ENCODE data around the gene FGF7. TPM values are rescaled to one million over a fixed set of nuclear protein-coding genes. Genes with fewer than 3 reads are reported as not detected.

The FGF7 gene, protein sequence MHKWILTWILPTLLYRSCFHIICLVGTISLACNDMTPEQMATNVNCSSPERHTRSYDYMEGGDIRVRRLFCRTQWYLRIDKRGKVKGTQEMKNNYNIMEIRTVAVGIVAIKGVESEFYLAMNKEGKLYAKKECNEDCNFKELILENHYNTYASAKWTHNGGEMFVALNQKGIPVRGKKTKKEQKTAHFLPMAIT
- 10 to 100 TPM in 2 of 9 donors, 1 to 10 TPM in 6, under 1 TPM in 1; 0.48 to 14.2 (median 4.3) TPM for total RNA-seq
- 1 to 10 TPM; 4.2 to 7.8 (median 6.2) TPM for polyA plus RNA-seq
- long read RNA-seq, donor 1, partial matches to known transcripts = 0 of 1 reads
- long read RNA-seq, donor 1, other reads (novel, unspliced or antisense) = 0 of 1 reads
- long read RNA-seq, donor 2 = 0 reads
- long read RNA-seq, donor 3 = 0 reads
- long read RNA-seq, donor 4, partial matches to known transcripts = 1 of 1 reads
- long read RNA-seq, donor 4, other reads (novel, unspliced or antisense) = 0 of 1 reads
- long read RNA-seq, donor 5, full-length matches to known transcripts = 3 of 6 reads
- long read RNA-seq, donor 5, partial matches to known transcripts = 2 of 6 reads
- long read RNA-seq, donor 5, other reads (novel, unspliced or antisense) = 1 of 6 reads
- long read RNA-seq, donor 6, full-length matches to known transcripts = 11 of 16 reads
- long read RNA-seq, donor 6, partial matches to known transcripts = 0 of 16 reads
- long read RNA-seq, donor 6, other reads (novel, unspliced or antisense) = 5 of 16 reads
- long read RNA-seq, donor 7 = 0 reads
- long read RNA-seq, donor 8, full-length matches to known transcripts = 2 of 2 reads
- long read RNA-seq, donor 8, partial matches to known transcripts = 0 of 2 reads
- long read RNA-seq, donor 8, other reads (novel, unspliced or antisense) = 0 of 2 reads
- long read RNA-seq, donor 9, partial matches to known transcripts = 0 of 1 reads
- long read RNA-seq, donor 9, other reads (novel, unspliced or antisense) = 0 of 1 reads
- long read RNA-seq, donor 10 = 0 reads

DNA sequence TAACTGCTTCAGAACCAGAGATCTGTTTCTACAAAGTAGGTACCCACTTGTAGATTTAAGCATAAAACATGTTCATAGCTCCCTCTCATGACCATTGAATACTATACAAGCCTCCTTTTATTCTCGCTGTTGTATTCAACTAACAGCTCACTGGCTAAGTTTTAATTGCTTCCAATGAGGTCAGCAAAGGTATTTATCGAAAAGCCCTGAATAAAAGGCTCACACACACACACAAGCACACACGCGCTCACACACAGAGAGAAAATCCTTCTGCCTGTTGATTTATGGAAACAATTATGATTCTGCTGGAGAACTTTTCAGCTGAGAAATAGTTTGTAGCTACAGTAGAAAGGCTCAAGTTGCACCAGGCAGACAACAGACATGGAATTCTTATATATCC lies at the start of gene FGF7:
TSS of gene FGF7 (plus strand) at position 222 of the 400 bp plus-strand sequence. CDS start 1,056 bp downstream, outside the sequence.
- DNase-seq = no peak
- intact Hi-C loops (cut with DNase I) = loop anchor here (2.0 to 10.0 kb wide), 3 partner anchors 188 to 558 kb away; no protein-coding TSS in a partner anchor

GRCh38 chr15:49379996-49380395 lies 43.0 kb upstream of the FGF7 start:
- H3K27ac ChIP-seq = no peak overlapping the region
- DNase-seq = no peak
- no peaks in the 10 kb centered on the region for H3K4me1 ChIP-seq (replicated peaks in 1 of 2)
- WGBS, 4 donors = 73 to 92% (median 85%) methylated on average over 2 to 4 of the region's 4 CpGs
- intact Hi-C loops (cut with DNase I) = no loop called here
- no peak overlapping the region for H3K4me3 ChIP-seq
- no peaks in the 10 kb centered on the region for H3K36me3 ChIP-seq (replicated peaks in 1 of 2)
- no peaks in the 10 kb centered on the region for H3K27me3 ChIP-seq
- TF ChIP-seq CTCF (IDR thresholded peaks at IDR 0.05) (no peak), POLR2A (IDR thresholded peaks at IDR 0.05) (no peak)
- no peaks in the 10 kb centered on the region for H3K9me3 ChIP-seq (replicated peaks in 1 of 3)

More for the DNA sequence above, at the start of gene FGF7:
- Histone ChIP-seq H3K4me1 (replicated peaks in 1 of 2) (no peaks in the 10 kb centered on the region), H3K9me3 (replicated peaks in 1 of 3) (no peaks in the 10 kb centered on the region), H3K27me3 (no peaks in the 10 kb centered on the region), H3K36me3 (replicated peaks in 1 of 2) (no peaks in the 10 kb centered on the region), H3K27ac (peak within 1 kb of the TSS in 1 of 5 donors; percentile 65), H3K4me3 (peak within 1 kb of the TSS in 1 of 4 donors; percentile 41)
- TF ChIP-seq POLR2A (IDR thresholded peaks at IDR 0.05) (no peak), CTCF (IDR thresholded peaks at IDR 0.05) (no peak)
- 60 to 75% (median 72%) methylated on average over 4 of the region's 4 CpGs for WGBS, 4 donors

GRCh38 chr15:49380912-49381311 lies 42.1 kb upstream of the FGF7 start:
- no peak overlapping the region for H3K4me3 ChIP-seq
- H3K27ac ChIP-seq = no peak overlapping the region
- H3K27me3 ChIP-seq = no peaks in the 10 kb centered on the region
- WGBS, 4 donors = 77 to 83% (median 78%) methylated on average over 5 of the region's 5 CpGs
- intact Hi-C loops (cut with DNase I) = no loop called here
- H3K9me3 ChIP-seq (replicated peaks in 1 of 3) = no peaks in the 10 kb centered on the region
- no peaks in the 10 kb centered on the region for H3K36me3 ChIP-seq (replicated peaks in 1 of 2)
- DNase-seq = no peak
- TF ChIP-seq CTCF (IDR thresholded peaks at IDR 0.05) = no peak
- no peak for TF ChIP-seq POLR2A (IDR thresholded peaks at IDR 0.05)
- H3K4me1 ChIP-seq (replicated peaks in 1 of 2) = no peaks in the 10 kb centered on the region

DNA sequence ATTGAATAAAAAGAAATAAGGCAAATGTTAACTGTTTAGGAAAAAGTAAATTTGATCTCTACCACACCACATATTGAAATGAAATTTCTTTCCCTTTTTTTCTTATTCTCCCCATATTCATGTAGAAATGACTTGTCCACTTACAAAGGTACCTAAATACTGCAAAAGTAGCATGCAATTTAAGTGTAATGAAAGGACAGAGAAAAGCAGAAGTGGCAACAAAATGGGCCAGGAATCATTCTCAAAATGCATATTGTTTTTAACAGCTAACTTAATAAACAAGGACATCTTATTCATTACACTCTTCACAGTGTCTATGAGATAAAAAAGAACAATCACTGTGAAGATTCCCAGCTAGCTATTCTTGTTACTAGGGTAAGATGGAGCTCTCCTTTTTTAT lies 40.6 kb upstream of the FGF7 start:
- H3K27me3 ChIP-seq = no peaks in the 10 kb centered on the region
- no peaks in the 10 kb centered on the region for H3K9me3 ChIP-seq (replicated peaks in 1 of 3)
- H3K4me3 ChIP-seq = no peak overlapping the region
- DNase-seq = no peak
- TF ChIP-seq POLR2A (IDR thresholded peaks at IDR 0.05) = no peak
- no peak for TF ChIP-seq CTCF (IDR thresholded peaks at IDR 0.05)
- H3K4me1 ChIP-seq (replicated peaks in 1 of 2) = no peaks in the 10 kb centered on the region
- intact Hi-C loops (cut with DNase I) = no loop called here
- H3K36me3 ChIP-seq (replicated peaks in 1 of 2) = no peaks in the 10 kb centered on the region
- no peak overlapping the region for H3K27ac ChIP-seq

Data from adrenal gland (tissue), 19 donors.